HG03064 (cell line): ENCODE measurements around the gene PSME2.

Experiments used
- ATAC-seq: cut with Tn5 transposase; IDR thresholded peaks from one replicate; pipeline ENCODE4 v1.9.1; 2021; ENCODE audit warnings: low read depth; ENCODE audit not compliant: unreplicated experiment

PSME2 gene

GRCh38 chr14:24096545-24097181 is 49.7 kb downstream of the PSME2 start:
- ATAC-seq = no peak

- peak; percentile 66 for ATAC-seq
These were observed 50.9 kb downstream of the PSME2 start for GRCh38 chr14:24095271-24096068.

- ATAC-seq = no peak
These were observed 51.6 kb downstream of the PSME2 start for GRCh38 chr14:24094841-24095270.

GRCh38 chr14:24093901-24094840 is 52.2 kb downstream of the PSME2 start, which contains the start of gene PCK2:
TSS of gene PCK2 (plus strand) at chr14:24094311. CDS start at chr14:24094406, 95 bp downstream.
- ATAC-seq = peak; percentile 40
